GM19193 (cell line): ENCODE results near the gene LOC101059915.

Experiments
- POLR2A ChIP-seq: IDR thresholded peaks from 4 replicates; pipeline ENCODE4 v1.6.1; 2011; ENCODE audit not compliant: insufficient read depth, insufficient read length; ENCODE audit errors: extremely low read depth

LOC101059915 gene

DNA sequence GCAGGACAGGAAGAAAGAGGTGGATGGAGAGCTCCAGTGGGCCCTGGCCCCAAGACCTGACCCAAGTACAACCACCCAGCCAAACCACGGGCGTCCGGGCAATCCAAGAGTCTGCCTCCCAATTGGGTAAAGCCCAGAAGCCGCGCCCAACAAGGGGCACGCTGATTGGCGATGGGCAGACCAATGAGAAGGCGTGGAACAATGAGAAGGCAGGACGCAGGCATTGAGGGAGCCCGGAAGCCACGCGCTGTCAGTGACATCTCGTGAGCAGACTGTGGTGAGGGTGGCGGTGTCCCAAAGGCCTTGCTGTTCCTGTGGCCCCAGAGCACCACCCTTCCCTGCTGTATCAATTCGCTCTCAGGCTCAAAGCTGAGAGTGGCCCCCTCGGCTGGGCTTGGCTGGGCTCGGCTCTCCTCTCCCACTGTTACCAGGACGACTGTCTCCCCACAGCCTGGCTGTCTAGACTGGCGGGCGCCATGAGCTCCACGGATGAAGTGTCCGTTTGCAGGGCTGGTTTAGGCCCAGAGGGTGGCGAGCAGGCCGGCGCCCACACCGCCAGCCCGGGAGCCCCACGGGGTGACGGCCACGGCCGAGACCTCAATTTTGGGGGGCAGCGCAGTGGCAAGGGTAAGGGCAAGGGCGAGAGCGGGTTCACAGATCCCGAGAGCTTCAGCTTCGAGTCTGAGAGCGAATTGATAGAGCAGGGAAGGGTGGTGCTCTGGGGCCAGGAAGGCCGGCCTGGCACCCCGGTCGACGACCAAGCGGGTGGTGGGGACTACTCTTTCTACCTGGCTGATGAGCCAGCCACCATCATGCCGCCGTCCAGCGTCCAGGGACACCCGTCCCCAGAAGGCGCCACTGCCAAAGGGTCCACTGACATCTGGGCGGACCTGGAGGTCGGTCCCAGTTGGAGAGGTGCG, at the start of gene LOC101059915:
Gene LOC101059915 (plus strand): TSS at position 219 of the 920 bp plus-strand sequence.
- no peak for TF ChIP-seq POLR2A

DNA sequence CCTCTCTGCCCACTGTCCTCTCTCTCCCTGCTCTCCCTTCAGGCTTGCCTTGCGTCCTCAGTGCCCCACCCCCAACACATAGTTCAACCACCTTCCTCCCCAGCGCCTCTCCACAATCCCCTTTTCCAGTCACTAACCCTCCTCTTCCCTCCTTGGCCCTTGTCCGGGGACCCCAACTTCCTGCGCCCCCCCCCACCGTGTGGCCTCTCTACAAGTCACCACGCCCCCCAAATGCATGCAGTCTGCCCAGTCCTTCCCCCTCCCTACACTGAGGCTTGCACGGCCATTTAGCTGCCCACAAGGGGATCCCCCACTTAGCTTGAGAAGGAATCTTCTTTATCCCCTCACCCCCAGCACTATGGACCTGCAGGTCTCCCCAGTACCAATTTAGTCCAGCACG, 49.6 kb upstream of the LOC101059915 start:
- TF ChIP-seq POLR2A: no peak

DNA sequence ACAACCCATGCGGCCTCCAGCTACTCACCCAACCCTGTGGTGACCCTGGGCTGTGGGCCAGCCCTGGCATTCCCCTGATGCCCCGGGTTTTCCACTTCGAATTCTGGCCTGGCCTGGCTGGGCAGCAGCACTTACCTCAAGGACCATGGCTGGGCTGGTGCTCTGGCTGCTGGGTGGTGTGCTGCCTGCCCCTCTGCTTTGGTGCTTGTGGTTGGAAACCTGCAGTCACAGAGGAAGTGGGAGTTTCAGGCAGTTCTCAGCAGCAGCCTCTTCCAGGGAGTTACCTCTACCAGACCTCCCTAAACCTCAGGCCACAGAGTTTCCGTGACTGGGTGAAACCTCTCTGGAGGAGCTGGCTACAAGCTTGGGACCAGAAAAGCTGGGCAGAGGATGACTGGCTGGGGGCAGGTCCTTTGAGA, 49.0 kb upstream of the LOC101059915 start, which contains the start of gene CXCR3:
Gene CXCR3 (minus strand): TSS at position 209 of the 419 bp plus-strand sequence. CDS start 62 bp downstream, at position 147.
- peak; percentile 64 for TF ChIP-seq POLR2A

DNA sequence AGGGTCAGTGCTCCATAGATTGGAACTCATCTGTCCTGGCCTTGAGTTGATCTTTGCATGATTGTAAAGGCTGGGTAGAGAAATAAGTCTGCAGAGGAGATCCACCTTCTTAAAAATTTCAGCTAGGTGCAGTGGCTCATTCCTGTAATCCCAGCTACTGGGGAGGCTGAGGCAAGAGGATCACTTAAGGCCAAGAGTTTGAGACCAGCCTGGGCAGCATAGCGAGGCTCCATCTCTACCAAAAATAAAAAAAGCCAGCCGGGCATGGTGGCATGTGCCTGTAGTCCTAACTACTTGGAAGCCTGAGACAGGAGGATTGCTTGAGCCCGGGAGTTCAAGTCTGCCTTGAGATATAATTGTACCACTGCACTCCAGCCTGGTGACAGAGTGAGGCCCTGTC, 48.6 kb upstream of the LOC101059915 start:
- no peak for TF ChIP-seq POLR2A

DNA sequence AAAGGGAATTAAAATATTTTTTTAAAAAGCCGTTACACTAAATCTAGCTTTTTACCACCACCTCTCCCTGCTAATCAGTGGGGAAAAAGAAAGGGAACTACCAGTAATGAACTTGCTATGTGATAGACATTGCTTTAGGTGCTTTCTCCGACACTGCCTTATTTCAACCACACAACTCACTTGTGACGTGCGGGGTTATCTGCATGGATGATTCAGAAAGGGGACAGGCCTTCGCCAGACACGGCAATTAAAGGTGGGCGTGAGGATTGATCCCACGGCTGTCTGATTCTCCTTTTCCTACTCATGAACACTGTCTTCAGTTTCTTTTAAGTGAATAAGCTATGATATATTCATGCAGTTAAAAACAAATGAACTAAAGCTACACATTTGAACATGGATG, 48.2 kb upstream of the LOC101059915 start:
- TF ChIP-seq POLR2A: no peak

DNA sequence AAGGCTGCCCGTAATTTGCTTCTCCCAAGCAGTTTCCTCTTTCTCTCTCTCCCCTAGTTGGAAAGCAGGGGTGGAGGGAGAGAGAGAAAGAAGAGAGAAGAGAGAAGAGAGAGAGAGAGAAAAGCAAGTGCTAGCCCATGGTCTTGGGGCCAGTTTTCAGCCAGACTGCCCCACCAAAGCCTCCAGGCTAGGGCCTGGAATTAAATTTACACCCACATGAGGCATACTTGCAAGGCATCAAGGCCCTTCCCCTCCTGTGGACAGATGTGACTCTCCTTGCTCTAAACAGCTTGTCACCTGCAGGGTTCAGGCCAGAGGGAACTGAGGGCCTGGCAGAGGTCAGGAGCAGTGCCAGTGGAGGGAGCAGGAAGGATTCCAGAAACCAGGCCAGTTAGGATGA, 47.4 kb upstream of the LOC101059915 start:
- no peak for TF ChIP-seq POLR2A

DNA sequence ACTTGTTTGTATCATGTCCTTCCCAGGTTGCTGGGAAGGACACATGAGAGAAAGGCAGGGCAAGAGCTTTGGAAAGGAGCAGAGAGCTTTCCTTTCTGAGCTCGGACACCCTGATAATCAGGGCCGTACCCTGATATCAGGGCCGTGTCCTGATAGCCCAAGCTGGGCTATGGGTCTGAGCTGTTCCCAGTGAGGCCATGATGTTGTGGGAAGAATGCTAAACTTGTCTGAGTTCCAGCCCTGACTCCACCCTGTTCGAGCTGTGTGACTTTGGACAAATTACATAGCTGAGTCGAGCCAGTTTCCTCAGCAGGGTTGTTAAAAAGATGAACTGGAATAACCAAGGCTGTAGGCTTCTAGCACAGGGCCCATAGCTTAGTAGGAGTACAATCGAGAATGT, 45.7 kb upstream of the LOC101059915 start:
- no peak for TF ChIP-seq POLR2A

DNA sequence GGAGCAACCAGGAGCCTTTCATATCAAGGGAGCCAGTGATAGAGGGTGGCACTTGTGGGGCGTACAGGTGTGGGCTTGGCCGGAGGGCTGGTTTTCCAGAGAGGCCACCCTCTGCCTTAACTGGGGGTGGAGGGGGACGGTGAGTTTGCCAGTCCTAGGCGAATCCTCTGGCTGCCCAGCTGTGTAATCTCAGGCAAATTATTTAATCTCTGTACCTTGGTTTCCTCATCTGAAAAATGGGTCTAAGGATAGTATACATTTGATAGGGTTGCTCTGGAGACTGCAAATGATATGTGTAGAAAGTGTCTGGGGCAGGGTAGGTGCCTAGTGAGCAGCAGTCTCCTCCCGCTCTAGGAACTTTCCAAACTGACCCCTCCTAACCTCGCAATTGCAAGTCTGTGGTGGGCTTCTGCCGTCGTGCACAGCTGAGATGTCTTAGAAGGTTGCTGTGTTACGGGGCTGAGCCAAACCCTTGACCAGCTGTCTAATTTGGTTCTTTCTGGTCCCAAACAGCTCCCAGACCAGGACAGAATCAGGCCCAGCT, 45.2 kb upstream of the LOC101059915 start:
- TF ChIP-seq POLR2A: no peak

DNA sequence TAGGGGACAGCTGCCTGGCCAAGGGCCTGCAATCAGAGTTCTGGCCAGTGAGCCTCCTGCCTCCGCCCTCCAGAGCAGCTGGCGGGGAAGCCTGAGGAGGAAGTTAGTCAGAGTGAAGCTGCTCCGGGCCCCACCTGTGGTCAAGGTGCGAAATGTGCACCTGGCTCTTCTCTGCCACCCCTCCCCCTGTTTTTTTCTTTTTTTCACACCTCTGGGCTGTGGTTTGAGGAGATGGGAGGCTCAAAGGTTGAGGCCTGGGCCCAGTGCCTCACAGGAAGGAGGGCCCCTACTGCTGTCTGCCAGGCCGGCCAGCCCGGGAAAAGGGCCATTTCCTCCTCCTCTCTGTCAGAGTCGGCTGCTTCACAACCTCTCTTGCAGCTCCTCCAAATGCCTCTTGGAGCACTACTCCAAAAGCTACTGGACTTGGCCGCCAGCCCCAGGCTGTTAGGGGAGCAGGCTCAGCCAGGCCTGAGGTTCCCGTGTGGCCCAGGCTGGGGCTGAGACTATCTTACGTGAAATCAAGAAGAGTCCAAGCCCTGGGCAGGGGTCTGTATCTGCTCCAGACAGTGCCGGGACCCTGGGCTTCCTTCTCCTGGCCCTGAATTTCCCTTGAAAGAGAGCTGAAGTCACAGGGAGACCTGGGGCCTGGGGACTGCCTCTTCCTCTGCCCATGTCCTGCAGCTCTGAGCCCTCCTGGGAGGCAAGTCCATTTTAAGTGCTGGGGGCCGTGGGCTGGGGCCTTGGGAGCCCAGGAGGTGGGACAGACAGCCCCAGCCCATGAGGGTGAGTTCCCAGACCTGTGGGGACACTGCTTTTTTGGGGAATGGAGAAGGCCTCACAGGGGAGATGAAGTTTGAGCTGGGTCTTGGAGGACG, 44.5 kb upstream of the LOC101059915 start:
- TF ChIP-seq POLR2A: peak; percentile 48

DNA sequence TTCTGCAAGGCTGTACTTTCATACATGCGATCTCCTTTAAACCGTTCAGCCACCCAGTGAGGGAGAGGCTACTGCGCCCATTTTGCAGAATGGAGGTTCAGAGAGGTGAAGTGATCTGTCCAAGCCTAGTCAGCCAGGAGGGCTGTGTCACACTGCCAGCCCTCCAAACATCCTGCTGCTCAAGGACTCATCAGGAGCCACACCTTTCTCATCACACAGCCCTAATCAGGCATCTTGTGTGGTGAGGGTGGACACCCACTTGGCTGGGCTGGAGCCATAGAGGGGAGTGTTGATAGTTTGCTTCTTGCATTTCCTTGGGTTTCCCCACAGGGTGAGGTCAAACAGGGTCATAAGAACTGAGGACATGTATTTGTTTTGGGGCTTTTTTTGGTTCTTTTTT, 43.6 kb upstream of the LOC101059915 start:
- TF ChIP-seq POLR2A: no peak

DNA sequence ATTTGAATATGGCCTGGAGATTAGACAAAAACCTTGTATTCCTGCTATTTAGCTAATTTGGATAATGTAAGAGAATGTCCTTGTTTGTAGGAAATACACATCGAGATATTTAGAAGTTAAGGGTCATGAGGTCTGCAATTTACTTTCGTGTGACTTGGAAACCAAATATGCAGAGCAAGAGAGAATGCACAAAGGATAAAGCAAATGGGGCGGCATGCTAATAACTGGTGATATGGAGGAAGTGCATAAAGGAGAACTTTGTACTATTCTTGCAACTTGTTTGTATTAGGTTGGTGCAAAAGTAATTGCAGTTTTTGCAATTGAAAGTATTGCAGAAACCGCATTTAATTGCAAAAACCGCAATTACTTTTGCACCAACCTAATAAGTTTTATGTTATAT, 41.9 kb upstream of the LOC101059915 start:
- TF ChIP-seq POLR2A: no peak

DNA sequence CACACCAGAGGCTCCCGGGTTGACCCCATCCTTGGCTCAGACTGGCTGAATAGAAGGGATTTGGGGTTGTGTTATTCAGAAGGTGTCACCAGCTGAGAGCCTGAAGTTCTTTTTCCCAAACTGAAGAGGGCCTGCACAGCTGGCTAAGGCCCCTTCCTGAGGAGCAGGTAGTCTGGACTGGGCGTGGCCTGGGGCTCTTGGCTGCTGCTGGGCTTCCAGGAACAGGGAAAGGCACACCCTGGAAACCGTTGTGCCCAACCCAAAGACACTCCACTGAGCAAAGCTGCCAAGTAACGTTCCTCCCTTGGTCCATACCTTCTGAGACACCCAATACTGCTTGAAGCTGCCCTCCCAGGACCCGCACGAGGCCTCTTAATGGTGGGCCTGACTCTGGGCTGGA, 40.8 kb upstream of the LOC101059915 start:
- TF ChIP-seq POLR2A: no peak

DNA sequence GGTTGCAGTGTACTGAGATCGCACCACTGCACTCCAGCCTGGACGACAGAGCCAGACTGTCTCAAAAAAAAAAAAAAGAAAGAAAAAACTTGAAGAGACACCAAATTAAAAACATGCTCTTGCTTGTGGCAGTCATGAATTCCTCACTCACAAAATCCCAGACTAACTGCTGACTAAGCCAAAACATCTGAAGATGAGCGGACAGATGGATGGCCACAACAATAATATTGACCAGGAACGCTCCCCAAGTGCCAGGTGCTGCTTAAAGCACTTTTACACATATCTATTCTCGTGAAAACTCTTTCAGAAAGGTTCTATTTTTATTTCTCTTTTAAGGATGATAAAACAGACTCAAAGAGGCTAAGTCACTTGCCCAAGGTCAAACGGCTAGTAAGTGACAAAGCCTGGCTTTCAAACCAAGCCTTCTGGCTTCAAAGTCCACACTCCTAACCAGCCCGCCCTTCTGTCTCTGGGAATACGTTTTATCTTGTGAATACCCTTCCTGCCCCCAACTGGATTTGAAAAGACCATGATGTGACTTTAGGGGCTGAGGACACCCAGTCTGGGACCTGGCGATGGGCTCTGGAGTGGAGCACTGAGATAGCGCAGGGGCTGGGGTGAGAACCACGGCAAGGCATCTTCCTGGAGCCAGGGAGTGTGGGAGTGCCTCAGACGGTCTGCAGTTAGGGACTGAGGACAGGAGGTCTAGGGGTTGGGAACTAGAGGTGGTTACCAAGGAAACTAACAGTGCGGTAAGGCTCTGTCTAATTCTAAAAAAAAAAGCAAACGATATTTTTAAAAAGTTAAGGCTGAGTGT, 39.5 kb upstream of the LOC101059915 start:
- TF ChIP-seq POLR2A: no peak

DNA sequence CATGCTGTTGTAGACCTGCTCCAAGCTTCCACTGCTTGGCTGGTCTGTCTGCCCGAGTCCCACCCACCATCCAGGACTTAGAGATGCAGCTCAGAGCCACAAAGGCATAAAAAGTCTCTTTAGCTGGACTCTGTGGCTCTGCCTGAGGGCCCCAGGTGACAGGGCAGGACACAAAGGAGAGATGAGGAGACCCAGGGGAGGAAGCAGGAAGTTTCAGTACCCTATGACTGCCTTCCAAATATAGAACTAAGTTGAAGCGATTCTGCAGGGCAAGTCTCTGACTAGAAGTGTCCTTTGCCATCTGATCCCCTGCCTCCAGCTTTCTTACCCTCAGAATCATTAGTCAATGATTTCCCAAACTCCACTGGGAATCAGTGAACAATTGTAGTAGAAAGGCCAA, 37.9 kb upstream of the LOC101059915 start:
- no peak for TF ChIP-seq POLR2A
